Lung (tissue), 12 donors: ENCODE results near the gene ZNF219. TPM values are rescaled to one million over a fixed set of nuclear protein-coding genes. Genes with fewer than 3 reads are reported as not detected.
A peak's percentile ranks its signal among the peaks of the same experiment; 100 is the strongest.

Source experiments
- ATAC-seq: fragments of 200-7000 bp; cut with Tn5 transposase; one replicate; pipeline ENCODE4 v1.9.1; 2020; ENCODE audit warnings: moderate number of reproducible peaks; ENCODE audit not compliant: insufficient read depth, low FRiP score
- DNase-seq, 3 donors: peaks; one replicate each; pipeline ENCODE4 v3.0.0-alpha.2; 2013 to 2017
- H3K27ac ChIP-seq, 2 donors: one replicate each; pipeline ENCODE4 v1.5.1; 2013; ENCODE audit warnings: mild to moderate bottlenecking in 2 of 2, moderate library complexity in 2 of 2, control low read depth in 1 of 2, inconsistent platforms in 1 of 2, low read depth in 1 of 2, low read length in 1 of 2
- H3K27me3 ChIP-seq, 3 donors: one replicate each; pipeline ENCODE4 v1.5.1; 2013; ENCODE audit warnings: low read length in 2 of 3; ENCODE audit not compliant: control insufficient read depth in 3 of 3, insufficient read depth in 3 of 3
- H3K36me3 ChIP-seq, 4 donors: one replicate each; pipeline ENCODE4 v1.5.1; 2013; ENCODE audit warnings: low read length in 4 of 4, mild to moderate bottlenecking in 1 of 4, moderate library complexity in 1 of 4; ENCODE audit not compliant: control insufficient read depth in 4 of 4, insufficient read depth in 4 of 4
- H3K4me1 ChIP-seq, 5 donors: one replicate each; pipeline ENCODE4 v1.5.1; 2013; ENCODE audit warnings: low read length in 5 of 5, mild to moderate bottlenecking in 2 of 5, moderate library complexity in 1 of 5; ENCODE audit not compliant: control insufficient read depth in 5 of 5, insufficient read depth in 5 of 5
- H3K4me3 ChIP-seq: one replicate; pipeline ENCODE4 v1.5.1; 2013; ENCODE audit warnings: mild to moderate bottlenecking, control low read depth, moderate library complexity
- H3K9ac ChIP-seq, 2 donors: one replicate each; pipeline ENCODE4 v1.5.1; 2013; ENCODE audit warnings: low read length in 2 of 2, control low read depth in 1 of 2; ENCODE audit not compliant: insufficient read depth in 1 of 2
- H3K9me3 ChIP-seq, 4 donors: one replicate each; pipeline ENCODE4 v1.5.1; 2013; ENCODE audit warnings: low read length in 3 of 4, mild to moderate bottlenecking in 1 of 4, moderate library complexity in 1 of 4; ENCODE audit not compliant: control insufficient read depth in 4 of 4, insufficient read depth in 3 of 4
- CTCF ChIP-seq: IDR thresholded peaks from 2 replicates; pipeline ENCODE4 v1.5.1; 2012; ENCODE audit warnings: mild to moderate bottlenecking; ENCODE audit errors: control extremely low read depth, extremely low read depth
- WGBS, 2 donors: extraction: QIAGEN DNeasy Blood & Tissue Kit; methylation state at CpG; one replicate each; pipeline ENCODE4 v1.1.7; 2013; 5-methylcytosine and 5-hydroxymethylcytosine counted together
- polyA plus RNA-seq, 2 donors: library from polyadenylated mRNA; stranded (reverse); fragments of 200-250 nt; gene quantifications; one replicate each; pipeline ENCODE4 v1.2.1, GENCODE V29; 2013
- total RNA-seq, 2 donors: library from RNA; depleted of rRNA in 1 of 2; stranded (reverse); fragments of >200 nt in 1 of 2; gene quantifications; one replicate each; pipeline ENCODE4 v1.2.1, GENCODE V29; 2014 to 2021
- donor health status: control.
- donor health status: control.
- donor health status: Bipolar disorder and iron deficiency.
- donor health status: healthy.
- donor health status: DM: yes; HTN: yes; CAD: no.

ZNF219 gene
- total and polyA plus RNA-seq, 4 donors: 8.0 to 48.5 (median 30.0) TPM

- Histone ChIP-seq H3K27me3 (no peaks in the 10 kb centered on the region), H3K27ac (peak overlapping the region in 1 of 2 donors; percentile 42), H3K9ac (no peak overlapping the region), H3K4me1 (peaks cover 0 to 30% (median 0%) of the 10 kb centered on the region in 5 donors), H3K4me3 (no peak overlapping the region), H3K36me3 (peaks cover 5 to 44% (median 29%) of the 10 kb centered on the region in 4 donors), H3K9me3 (no peaks in the 10 kb centered on the region)
- DNase-seq (no peak), ATAC-seq (no peak)
- TF ChIP-seq CTCF: no peak
- 85 to 86% methylated on average over 9 of the region's 9 CpGs for WGBS, 2 donors
These were observed 25.6 kb downstream of the ZNF219 start for GRCh38 chr14:21072781-21073339.

- WGBS, 2 donors: 6 to 34% methylated on average over 4 of the region's 4 CpGs
- TF ChIP-seq CTCF: no peak
- Histone ChIP-seq H3K9ac (peak overlapping the region; percentile 59 to 94), H3K36me3 (peaks cover 4 to 37% (median 25%) of the 10 kb centered on the region in 4 donors), H3K27ac (peak overlapping the region; percentile 87 to 93), H3K9me3 (no peaks in the 10 kb centered on the region), H3K4me1 (peaks cover 0 to 30% (median 0%) of the 10 kb centered on the region in 5 donors), H3K4me3 (no peak overlapping the region), H3K27me3 (no peaks in the 10 kb centered on the region)
- ATAC-seq (no peak), DNase-seq (peak in 2 of 3 donors; percentile 71 to 74)
These were observed 26.4 kb downstream of the ZNF219 start for GRCh38 chr14:21072031-21072473.

GRCh38 chr14:21071225-21072030 lies 27.0 kb downstream of the ZNF219 start:
- Histone ChIP-seq H3K4me1 (peaks cover 0 to 30% (median 0%) of the 10 kb centered on the region in 5 donors), H3K36me3 (peaks cover 0 to 36% (median 22%) of the 10 kb centered on the region in 4 donors), H3K27ac (peak overlapping the region; percentile 87 to 93), H3K4me3 (peak overlapping the region; percentile 60), H3K9ac (peak overlapping the region; percentile 59 to 94), H3K27me3 (no peaks in the 10 kb centered on the region), H3K9me3 (no peaks in the 10 kb centered on the region)
- DNase-seq (peak; percentile 96 to 97 (median 97)), ATAC-seq (peak; percentile 40)
- WGBS, 2 donors: 0% methylated on average over 26 to 37 of the region's 37 CpGs
- TF ChIP-seq CTCF: no peak
